IPS DF 6.9 (cell line): Measurements from ENCODE around the gene SCAMP4.

ENCODE experiments used
- DNase-seq: peaks from one replicate; pipeline ENCODE4 v3.0.0-alpha.2; 2013; ENCODE audit warnings: low read depth, low spot score
- H3K27ac ChIP-seq: one replicate; pipeline ENCODE4 v1.5.1; 2013; ENCODE audit warnings: low read length, control low read depth
- H3K27me3 ChIP-seq: 2 replicates; pipeline ENCODE4 v1.6.1; 2013; ENCODE audit warnings: mild to moderate bottlenecking, low read length; ENCODE audit not compliant: control insufficient read depth, insufficient read depth
- H3K36me3 ChIP-seq: 2 replicates; pipeline ENCODE4 v1.6.1; 2013; ENCODE audit warnings: low read length; ENCODE audit not compliant: control insufficient read depth, insufficient read depth
- H3K4me1 ChIP-seq: 2 replicates; pipeline ENCODE4 v1.6.1; 2013; ENCODE audit warnings: low read length; ENCODE audit not compliant: control insufficient read depth, insufficient read depth
- H3K4me3 ChIP-seq: 2 replicates; pipeline ENCODE4 v1.5.1; 2013; ENCODE audit warnings: mild to moderate bottlenecking, low read length
- H3K9me3 ChIP-seq: 2 replicates; pipeline ENCODE4 v1.6.1; 2013; ENCODE audit warnings: low read length, inconsistent platforms; ENCODE audit not compliant: control insufficient read depth, insufficient read depth
- WGBS: extraction: QIAGEN DNeasy Blood & Tissue Kit; methylation state at CpG from one replicate; pipeline ENCODE4 v1.1.7; 2013; ENCODE audit warnings: mixed read lengths, missing lambda C conversion rate; ENCODE audit not compliant: insufficient read length, insufficient coverage; 5-methylcytosine and 5-hydroxymethylcytosine counted together

The SCAMP4 gene

DNA sequence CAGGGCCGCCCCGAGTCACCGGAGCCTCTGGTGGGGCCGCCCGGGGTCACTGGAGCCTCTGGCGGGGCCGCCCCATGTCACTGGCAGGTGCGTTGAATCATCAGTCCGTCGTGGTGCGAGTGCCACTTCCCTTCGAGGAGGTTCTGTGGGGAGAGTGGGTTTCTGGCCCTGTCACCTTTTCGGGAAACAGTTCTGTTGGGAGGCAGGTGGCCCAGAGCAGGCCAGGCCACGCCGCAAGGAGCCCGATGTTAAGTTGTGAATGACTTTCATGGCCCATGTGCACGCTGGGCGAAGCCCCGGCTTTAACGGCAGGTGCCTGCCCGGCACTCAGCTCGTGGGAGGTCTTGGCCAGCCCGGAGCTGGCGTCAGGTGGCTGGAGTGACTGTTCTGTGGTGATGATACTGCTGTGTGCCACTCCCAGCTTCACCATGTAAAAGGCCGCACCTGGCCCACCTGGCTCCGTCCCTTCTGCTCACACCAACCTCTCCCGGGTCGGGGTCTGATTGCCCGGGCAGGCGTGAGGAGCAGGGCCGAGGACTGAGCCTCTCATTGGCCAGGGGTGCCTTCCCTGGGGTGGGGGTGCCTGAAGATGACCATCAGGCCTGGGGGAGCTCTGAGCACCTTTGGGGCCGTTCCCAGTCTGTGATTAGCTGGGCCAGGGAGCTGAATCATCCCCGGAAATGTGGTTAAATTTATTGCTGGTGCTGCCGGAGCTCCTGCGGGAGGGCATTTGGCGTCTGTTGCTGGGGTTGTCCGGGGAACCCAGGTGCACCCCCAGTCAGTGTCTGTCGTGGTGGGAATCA, 65.0 kb downstream of the SCAMP4 start:
- Histone ChIP-seq H3K4me1 (no peaks in the 10 kb centered on the region), H3K27ac (no peak overlapping the region), H3K9me3 (no peaks in the 10 kb centered on the region), H3K36me3 (peaks cover 15% of the 10 kb centered on the region; the same call in 1 of the 2 replicates), H3K4me3 (no peak overlapping the region), H3K27me3 (no peaks in the 10 kb centered on the region)
- WGBS = no CpG with 5 or more reads among the region's 38 CpGs
- DNase-seq = no peak

DNA sequence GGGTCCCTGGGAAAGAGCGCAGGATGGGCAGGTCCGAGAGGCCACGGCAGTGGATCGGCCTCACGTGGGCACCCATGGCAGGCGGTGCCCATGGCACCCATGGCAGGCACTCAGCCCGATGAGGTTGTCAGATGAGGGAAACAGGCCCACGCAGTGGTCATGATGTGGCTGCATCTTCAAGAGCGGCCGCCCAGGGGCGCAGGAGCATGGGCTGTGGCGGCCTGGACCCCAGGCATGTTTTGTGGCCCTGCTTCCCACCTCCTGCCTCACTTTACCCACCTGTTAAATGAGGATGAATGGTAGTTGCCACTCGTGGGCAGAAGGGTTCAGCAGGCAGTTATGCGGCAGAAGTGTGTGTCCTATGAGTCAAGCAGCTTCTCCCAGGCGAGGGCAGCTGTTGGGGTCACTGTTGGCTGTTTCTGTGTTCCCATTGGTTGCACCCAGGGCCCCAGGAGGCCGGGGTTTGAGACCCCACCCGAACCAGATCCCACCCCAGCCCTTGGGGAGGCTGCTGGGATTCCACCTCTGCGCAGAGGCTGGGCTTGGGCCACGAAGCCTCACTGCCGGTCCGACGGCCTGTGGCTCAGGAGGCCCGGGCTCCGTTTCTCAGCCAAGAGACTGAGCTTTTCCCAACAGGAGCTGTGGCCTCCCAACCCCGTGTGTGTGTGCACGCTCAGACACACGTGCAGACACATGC, 65.8 kb downstream of the SCAMP4 start:
- no peak overlapping the region for H3K4me3 ChIP-seq
- no peak overlapping the region for H3K27ac ChIP-seq
- WGBS = no CpG with 5 or more reads among the region's 27 CpGs
- no peak for DNase-seq
- H3K4me1 ChIP-seq = no peaks in the 10 kb centered on the region
- H3K27me3 ChIP-seq = no peaks in the 10 kb centered on the region
- peaks cover 17% of the 10 kb centered on the region; the same call in 1 of the 2 replicates for H3K36me3 ChIP-seq
- no peaks in the 10 kb centered on the region for H3K9me3 ChIP-seq

GRCh38 chr19:1974381-1975161, 69.4 kb downstream of the SCAMP4 start:
- Histone ChIP-seq H3K36me3 (peaks cover 23% of the 10 kb centered on the region; the same call in 1 of the 2 replicates), H3K9me3 (no peaks in the 10 kb centered on the region), H3K27me3 (no peaks in the 10 kb centered on the region), H3K4me1 (no peaks in the 10 kb centered on the region), H3K4me3 (no peak overlapping the region), H3K27ac (no peak overlapping the region)
- no peak for DNase-seq
- no CpG with 5 or more reads among the region's 28 CpGs for WGBS

DNA sequence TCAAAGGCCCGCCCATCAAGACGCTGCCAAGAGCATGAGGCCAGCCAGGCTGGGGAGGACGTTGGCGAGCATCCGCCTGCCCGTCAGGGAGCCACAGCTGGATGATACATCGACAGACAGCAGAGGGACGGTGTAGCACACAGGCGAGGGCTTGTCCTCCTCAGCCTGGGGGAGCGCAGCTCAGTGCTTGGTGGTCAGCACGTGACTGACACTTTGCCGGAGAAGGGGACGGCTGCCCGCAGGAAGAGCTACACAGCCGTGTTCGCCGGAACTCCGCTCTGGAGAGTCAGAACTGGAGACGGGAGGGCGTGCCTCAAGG, 69.9 kb downstream of the SCAMP4 start:
- no peaks in the 10 kb centered on the region for H3K27me3 ChIP-seq
- H3K27ac ChIP-seq = no peak overlapping the region
- H3K4me3 ChIP-seq = no peak overlapping the region
- H3K9me3 ChIP-seq = no peaks in the 10 kb centered on the region
- H3K36me3 ChIP-seq = peaks cover 25% of the 10 kb centered on the region
- no peaks in the 10 kb centered on the region for H3K4me1 ChIP-seq
- DNase-seq = no peak
- no CpG with 5 or more reads among the region's 20 CpGs for WGBS
